ENCODE measurements around the gene ATXN1. TPM values are rescaled to one million over a fixed set of nuclear protein-coding genes. Genes with fewer than 3 reads are reported as not detected.

Gene ATXN1
- polyA plus RNA-seq, 1 donor (not counting 4 experiments of a cell fraction or from before 2014, with no cell fraction given), result 9.7 TPM

DNA sequence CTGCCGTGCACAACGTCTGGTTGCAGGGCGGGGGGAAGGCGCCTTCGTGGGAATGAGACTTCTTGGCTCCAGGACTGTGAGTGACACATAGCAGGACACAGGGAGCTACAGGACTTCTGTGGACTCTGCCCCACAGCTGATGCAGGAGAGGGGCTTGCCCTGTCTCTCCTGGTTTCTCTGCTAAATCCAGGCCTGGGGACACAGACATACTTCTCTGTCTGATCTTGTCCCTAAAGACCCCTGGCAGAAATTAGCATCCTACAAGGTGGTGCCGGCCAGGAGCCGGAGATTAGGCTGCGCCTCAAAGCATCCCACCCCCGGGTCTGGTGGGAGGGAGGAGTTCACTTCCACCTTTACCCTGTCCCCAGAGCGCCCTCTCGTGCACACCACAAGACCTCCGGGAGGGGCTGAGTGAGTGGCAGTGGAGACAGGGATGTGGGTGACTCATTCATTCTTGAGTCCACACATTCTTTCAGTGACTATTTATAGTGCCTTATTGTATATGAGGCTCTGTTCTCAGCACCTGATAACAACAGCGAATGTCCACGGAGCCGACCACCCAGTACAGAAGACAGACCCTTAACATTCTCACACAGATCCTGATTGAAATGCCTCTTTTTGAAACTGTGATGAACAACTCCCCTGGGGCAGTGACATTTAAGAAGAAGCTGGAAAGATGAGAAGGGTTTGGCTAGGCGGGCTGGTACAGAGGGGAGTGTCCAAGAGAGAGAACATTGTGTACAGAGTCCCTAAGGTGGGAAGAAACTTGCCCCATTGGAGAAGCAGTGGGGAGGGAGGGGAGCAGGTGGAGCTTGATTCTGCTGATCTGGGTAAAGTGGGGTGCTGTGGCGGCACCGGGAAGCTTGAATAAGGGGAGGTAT is 483.9 kb downstream of the ATXN1 start:
- FAIRE-seq (peak; percentile 88), DNase-seq (ENCODE audit: low read depth, low spot score) (peak; percentile 52)
- Histone ChIP-seq H3K36me3 (ENCODE audit: control insufficient read depth in 2 of 2, extremely low read depth in 1 of 2, insufficient read depth in 2 of 2, low read length in 2 of 2) (no peaks in the 10 kb centered on the region), H3K9ac (ENCODE audit: control insufficient read depth, extremely low read depth, insufficient read depth, low read length) (no peak overlapping the region), H3K4me1 (ENCODE audit: control insufficient read depth, extremely low read depth, insufficient read depth, low read length) (peaks cover 15% of the 10 kb centered on the region), H3K4me2 (ENCODE audit: control insufficient read depth, extremely low read depth, insufficient read depth, low read depth, low read length) (peak overlapping the region; percentile 74), H3K9me1 (ENCODE audit: control insufficient read depth, extremely low read depth, insufficient read depth, low read length) (no peaks in the 10 kb centered on the region), H3K27me3 (ENCODE audit: control insufficient read depth, extremely low read depth, insufficient read depth, low read length) (no peaks in the 10 kb centered on the region), H3K4me3 (ENCODE audit: control insufficient read depth in 2 of 3, extremely low read depth in 1 of 3, insufficient read depth in 2 of 3, low read depth in 1 of 3, low read length in 3 of 3) (peak overlapping the region in 1 of 3 experiments; percentile 4), H3K9me3 (ENCODE audit: control insufficient read depth, low read depth, low read length) (no peaks in the 10 kb centered on the region), H2AFZ (ENCODE audit: control insufficient read depth, low read length) (peak overlapping the region; percentile 53), H3K79me2 (ENCODE audit: control insufficient read depth, insufficient read depth, low read length) (no peaks in the 10 kb centered on the region), H4K20me1 (ENCODE audit: control insufficient read depth, extremely low read depth, insufficient read depth, low read length) (no peaks in the 10 kb centered on the region), H3K27ac (ENCODE audit: control insufficient read depth, insufficient read depth, low read length) (no peak overlapping the region)
- dilution Hi-C loops (cut with MboI; ENCODE audit: extremely low pct_ligation_motif_present, low sequenced_read_pairs), result no loop called here
- TF ChIP-seq CTCF (optimal IDR thresholded peaks at IDR 0.05 in 1 of 3, IDR thresholded peaks at IDR 0.05 in 1 of 3, conservative IDR thresholded peaks at IDR 0.05 in 1 of 3; ENCODE audit: extremely low read depth in 1 of 3, insufficient read depth in 2 of 3, low read length in 3 of 3), result peak; percentile 60 to 88 (median 74)
- no peak for TF ChIP-seq EZH2 (IDR thresholded peaks at IDR 0.05; ENCODE audit: low read length)

- DNase-seq (ENCODE audit: low read depth, low spot score), result no peak
Observed at GRCh38 chr6:16274885-16275589, 486.2 kb downstream of the ATXN1 start.

More at GRCh38 chr6:16274885-16275589, 486.2 kb downstream of the ATXN1 start:
- no peak for TF ChIP-seq CTCF (optimal IDR thresholded peaks at IDR 0.05 in 1 of 3, IDR thresholded peaks at IDR 0.05 in 1 of 3, conservative IDR thresholded peaks at IDR 0.05 in 1 of 3; ENCODE audit: extremely low read depth in 1 of 3, insufficient read depth in 2 of 3, low read length in 3 of 3)
- TF ChIP-seq EZH2 (IDR thresholded peaks at IDR 0.05; ENCODE audit: low read length), result no peak
- no peak overlapping the region for H3K9ac ChIP-seq (ENCODE audit: control insufficient read depth, extremely low read depth, insufficient read depth, low read length)
- no peak overlapping the region for H3K4me2 ChIP-seq (ENCODE audit: control insufficient read depth, extremely low read depth, insufficient read depth, low read depth, low read length)
- no peak overlapping the region for H3K4me3 ChIP-seq (ENCODE audit: control insufficient read depth in 2 of 3, extremely low read depth in 1 of 3, insufficient read depth in 2 of 3, low read depth in 1 of 3, low read length in 3 of 3)
- no peak overlapping the region for H2AFZ ChIP-seq (ENCODE audit: control insufficient read depth, low read length)
- H4K20me1 ChIP-seq (ENCODE audit: control insufficient read depth, extremely low read depth, insufficient read depth, low read length), result no peaks in the 10 kb centered on the region
- H3K4me1 ChIP-seq (ENCODE audit: control insufficient read depth, extremely low read depth, insufficient read depth, low read length), result peaks cover 15% of the 10 kb centered on the region
- no peaks in the 10 kb centered on the region for H3K9me3 ChIP-seq (ENCODE audit: control insufficient read depth, low read depth, low read length)
- H3K36me3 ChIP-seq (ENCODE audit: control insufficient read depth in 2 of 2, extremely low read depth in 1 of 2, insufficient read depth in 2 of 2, low read length in 2 of 2), result no peaks in the 10 kb centered on the region
- H3K27me3 ChIP-seq (ENCODE audit: control insufficient read depth, extremely low read depth, insufficient read depth, low read length), result no peaks in the 10 kb centered on the region
- no peaks in the 10 kb centered on the region for H3K79me2 ChIP-seq (ENCODE audit: control insufficient read depth, insufficient read depth, low read length)
- FAIRE-seq, result no peak
- no peak overlapping the region for H3K27ac ChIP-seq (ENCODE audit: control insufficient read depth, insufficient read depth, low read length)
- H3K9me1 ChIP-seq (ENCODE audit: control insufficient read depth, extremely low read depth, insufficient read depth, low read length), result no peaks in the 10 kb centered on the region
- dilution Hi-C loops (cut with MboI; ENCODE audit: extremely low pct_ligation_motif_present, low sequenced_read_pairs), result no loop called here

Measured in keratinocyte (primary cell).